ENCODE data around the gene HSPBAP1.

Gene HSPBAP1

DNA sequence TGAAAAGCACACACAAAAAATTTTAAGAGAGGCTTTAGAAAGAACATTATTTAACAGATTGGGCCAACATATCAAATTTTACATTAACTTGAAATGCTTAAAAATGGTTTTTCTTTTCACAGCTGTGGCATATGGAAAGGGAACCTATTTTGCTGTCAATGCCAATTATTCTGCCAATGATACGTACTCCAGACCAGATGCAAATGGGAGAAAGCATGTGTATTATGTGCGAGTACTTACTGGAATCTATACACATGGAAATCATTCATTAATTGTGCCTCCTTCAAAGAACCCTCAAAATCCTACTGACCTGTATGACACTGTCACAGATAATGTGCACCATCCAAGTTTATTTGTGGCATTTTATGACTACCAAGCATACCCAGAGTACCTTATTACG is 65.4 kb downstream of the HSPBAP1 start:
- Histone ChIP-seq H3K27me3 (replicated peaks in 2 of 5; ENCODE audit: control insufficient read depth in 4 of 5, insufficient read depth in 5 of 5, low read length in 4 of 5) (no peaks in the 10 kb centered on the region), H3K4me3 (ENCODE audit: control insufficient read depth in 1 of 7, extremely low read depth in 1 of 7, insufficient read depth in 4 of 7, low read depth in 2 of 7, low read length in 6 of 7) (no peak overlapping the region), H3K27ac (ENCODE audit: insufficient read depth in 1 of 2, low read depth in 1 of 2, low read length in 2 of 2, poor library complexity in 1 of 2, severe bottlenecking in 2 of 2) (no peak overlapping the region), H3K4me1 (ENCODE audit: control extremely low read depth in 1 of 4, control insufficient read depth in 4 of 4, insufficient read depth in 4 of 4, low read length in 3 of 4) (no peaks in the 10 kb centered on the region), H3K36me3 (ENCODE audit: control insufficient read depth in 4 of 4, insufficient read depth in 4 of 4, low read length in 3 of 4) (peaks cover 5 to 33% (median 17%) of the 10 kb centered on the region in 4 experiments), H3K9me3 (ENCODE audit: control extremely low read depth in 1 of 5, control insufficient read depth in 4 of 5, insufficient read depth in 2 of 5, low read depth in 1 of 5, low read length in 4 of 5) (peaks cover 0 to 4% (median 0%) of the 10 kb centered on the region in 5 experiments)
- 100% methylated on average over 1 of the region's 3 CpGs for WGBS (ENCODE audit: insufficient coverage)
- POLR2A ChIA-PET = no interaction called here
- CTCF ChIA-PET = no interaction called here
- no peak for DNase-seq

GRCh38 chr3:122727766-122728165 is 65.9 kb downstream of the HSPBAP1 start:
- no peak overlapping the region for H3K27ac ChIP-seq (ENCODE audit: insufficient read depth in 1 of 2, low read depth in 1 of 2, low read length in 2 of 2, poor library complexity in 1 of 2, severe bottlenecking in 2 of 2)
- no peak for DNase-seq
- CTCF ChIA-PET = no interaction called here
- H3K36me3 ChIP-seq (ENCODE audit: control insufficient read depth in 4 of 4, insufficient read depth in 4 of 4, low read length in 3 of 4) = peaks cover 5 to 33% (median 17%) of the 10 kb centered on the region in 4 experiments
- H3K27me3 ChIP-seq (replicated peaks in 2 of 5; ENCODE audit: control insufficient read depth in 4 of 5, insufficient read depth in 5 of 5, low read length in 4 of 5) = no peaks in the 10 kb centered on the region
- no peaks in the 10 kb centered on the region for H3K4me1 ChIP-seq (ENCODE audit: control extremely low read depth in 1 of 4, control insufficient read depth in 4 of 4, insufficient read depth in 4 of 4, low read length in 3 of 4)
- H3K4me3 ChIP-seq (ENCODE audit: control insufficient read depth in 1 of 7, extremely low read depth in 1 of 7, insufficient read depth in 4 of 7, low read depth in 2 of 7, low read length in 6 of 7) = no peak overlapping the region
- POLR2A ChIA-PET = no interaction called here
- H3K9me3 ChIP-seq (ENCODE audit: control extremely low read depth in 1 of 5, control insufficient read depth in 4 of 5, insufficient read depth in 2 of 5, low read depth in 1 of 5, low read length in 4 of 5) = peaks cover 0 to 2% (median 0%) of the 10 kb centered on the region in 5 experiments
- 95% methylated on average over 8 of the region's 9 CpGs for WGBS (ENCODE audit: insufficient coverage)

DNA sequence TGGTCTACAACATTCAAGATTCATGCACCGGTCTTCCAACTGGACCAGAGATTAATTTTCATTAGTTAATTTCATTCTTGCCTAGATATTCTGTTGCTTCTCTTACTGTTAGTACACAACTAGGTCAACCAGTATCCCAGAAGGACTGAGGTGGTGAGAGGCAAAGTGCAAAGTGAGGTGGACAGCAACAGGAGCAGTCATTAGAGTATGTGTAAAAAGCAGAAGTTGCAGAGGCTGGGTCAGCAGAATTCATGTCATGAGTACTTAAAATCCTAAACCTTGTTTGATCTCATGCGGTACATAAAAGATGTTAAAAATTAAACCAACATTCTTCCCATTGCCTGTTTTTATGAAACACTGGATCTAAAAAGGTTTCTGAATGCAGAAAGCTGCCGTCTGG is 66.3 kb downstream of the HSPBAP1 start:
- ChIA-PET CTCF (no interaction called here), POLR2A (no interaction called here)
- 100% methylated on average over 2 of the region's 3 CpGs for WGBS (ENCODE audit: insufficient coverage)
- peaks cover 7 to 33% (median 17%) of the 10 kb centered on the region in 4 experiments for H3K36me3 ChIP-seq (ENCODE audit: control insufficient read depth in 4 of 4, insufficient read depth in 4 of 4, low read length in 3 of 4)
- no peaks in the 10 kb centered on the region for H3K27me3 ChIP-seq (replicated peaks in 2 of 5; ENCODE audit: control insufficient read depth in 4 of 5, insufficient read depth in 5 of 5, low read length in 4 of 5)
- H3K27ac ChIP-seq (ENCODE audit: insufficient read depth in 1 of 2, low read depth in 1 of 2, low read length in 2 of 2, poor library complexity in 1 of 2, severe bottlenecking in 2 of 2) = no peak overlapping the region
- DNase-seq = peak in 1 of 3 donors; percentile 12
- no peak overlapping the region for H3K4me3 ChIP-seq (ENCODE audit: control insufficient read depth in 1 of 7, extremely low read depth in 1 of 7, insufficient read depth in 4 of 7, low read depth in 2 of 7, low read length in 6 of 7)
- peaks cover 0 to 2% (median 0%) of the 10 kb centered on the region in 5 experiments for H3K9me3 ChIP-seq (ENCODE audit: control extremely low read depth in 1 of 5, control insufficient read depth in 4 of 5, insufficient read depth in 2 of 5, low read depth in 1 of 5, low read length in 4 of 5)
- H3K4me1 ChIP-seq (ENCODE audit: control extremely low read depth in 1 of 4, control insufficient read depth in 4 of 4, insufficient read depth in 4 of 4, low read length in 3 of 4) = no peaks in the 10 kb centered on the region

- 99% methylated on average over 12 of the region's 20 CpGs for WGBS (ENCODE audit: insufficient coverage)
- no peak overlapping the region for H3K4me3 ChIP-seq (ENCODE audit: control insufficient read depth in 1 of 7, extremely low read depth in 1 of 7, insufficient read depth in 4 of 7, low read depth in 2 of 7, low read length in 6 of 7)
- no peak overlapping the region for H3K27ac ChIP-seq (ENCODE audit: insufficient read depth in 1 of 2, low read depth in 1 of 2, low read length in 2 of 2, poor library complexity in 1 of 2, severe bottlenecking in 2 of 2)
- peaks cover 0 to 7% (median 7%) of the 10 kb centered on the region in 4 experiments for H3K4me1 ChIP-seq (ENCODE audit: control extremely low read depth in 1 of 4, control insufficient read depth in 4 of 4, insufficient read depth in 4 of 4, low read length in 3 of 4)
- no peaks in the 10 kb centered on the region for H3K27me3 ChIP-seq (replicated peaks in 2 of 5; ENCODE audit: control insufficient read depth in 4 of 5, insufficient read depth in 5 of 5, low read length in 4 of 5)
- peaks cover 0 to 2% (median 0%) of the 10 kb centered on the region in 5 experiments for H3K9me3 ChIP-seq (ENCODE audit: control extremely low read depth in 1 of 5, control insufficient read depth in 4 of 5, insufficient read depth in 2 of 5, low read depth in 1 of 5, low read length in 4 of 5)
- POLR2A ChIA-PET = no interaction called here
- H3K36me3 ChIP-seq (ENCODE audit: control insufficient read depth in 4 of 4, insufficient read depth in 4 of 4, low read length in 3 of 4) = peaks cover 7 to 39% (median 23%) of the 10 kb centered on the region in 4 experiments
- CTCF ChIA-PET = no interaction called here
- no peak for DNase-seq
These were observed 68.5 kb downstream of the HSPBAP1 start for GRCh38 chr3:122725106-122725505.

DNA sequence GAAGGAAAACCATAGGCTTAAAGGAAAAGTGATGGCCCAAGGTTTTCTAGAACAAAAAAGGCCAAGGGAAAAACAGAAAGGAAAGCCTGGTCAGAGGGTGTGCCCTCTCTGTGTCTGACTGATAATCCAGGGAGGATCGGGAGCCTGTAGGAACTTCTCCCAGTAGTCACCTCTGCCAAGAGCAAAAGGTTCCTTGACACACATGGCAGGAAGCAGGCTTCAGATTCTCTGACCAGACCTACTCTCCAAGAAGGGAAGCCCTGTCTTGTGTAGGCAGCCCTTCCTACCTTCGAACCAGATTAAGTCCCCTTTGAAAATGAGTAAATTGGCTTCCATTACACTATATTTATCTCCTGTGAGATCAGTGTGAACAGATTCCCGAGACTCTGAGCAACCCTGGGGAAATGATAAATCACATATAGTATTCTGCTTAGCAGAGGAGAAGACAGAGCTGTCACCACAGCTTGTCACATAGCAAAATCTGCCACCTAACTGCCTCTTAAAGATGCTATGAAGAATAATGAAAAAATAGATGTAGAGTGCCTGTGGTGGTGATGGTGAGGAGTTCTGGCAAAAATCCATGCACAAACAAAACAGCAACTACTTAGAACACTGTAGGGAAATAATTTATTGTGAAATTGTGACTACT is 74.2 kb downstream of the HSPBAP1 start:
- Histone ChIP-seq H3K4me3 (ENCODE audit: control insufficient read depth in 1 of 7, extremely low read depth in 1 of 7, insufficient read depth in 4 of 7, low read depth in 2 of 7, low read length in 6 of 7) (no peak overlapping the region), H3K4me1 (ENCODE audit: control extremely low read depth in 1 of 4, control insufficient read depth in 4 of 4, insufficient read depth in 4 of 4, low read length in 3 of 4) (peaks cover 0 to 7% (median 7%) of the 10 kb centered on the region in 4 experiments), H3K27me3 (replicated peaks in 2 of 5; ENCODE audit: control insufficient read depth in 4 of 5, insufficient read depth in 5 of 5, low read length in 4 of 5) (no peaks in the 10 kb centered on the region), H3K9me3 (ENCODE audit: control extremely low read depth in 1 of 5, control insufficient read depth in 4 of 5, insufficient read depth in 2 of 5, low read depth in 1 of 5, low read length in 4 of 5) (peaks cover 0 to 2% (median 0%) of the 10 kb centered on the region in 5 experiments), H3K36me3 (ENCODE audit: control insufficient read depth in 4 of 4, insufficient read depth in 4 of 4, low read length in 3 of 4) (peaks cover 20 to 80% (median 52%) of the 10 kb centered on the region in 4 experiments), H3K27ac (ENCODE audit: insufficient read depth in 1 of 2, low read depth in 1 of 2, low read length in 2 of 2, poor library complexity in 1 of 2, severe bottlenecking in 2 of 2) (no peak overlapping the region)
- WGBS (ENCODE audit: insufficient coverage) = 100% methylated on average over 1 of the region's 3 CpGs
- ChIA-PET CTCF (no interaction called here), POLR2A (no interaction called here)
- no peak for DNase-seq

DNA sequence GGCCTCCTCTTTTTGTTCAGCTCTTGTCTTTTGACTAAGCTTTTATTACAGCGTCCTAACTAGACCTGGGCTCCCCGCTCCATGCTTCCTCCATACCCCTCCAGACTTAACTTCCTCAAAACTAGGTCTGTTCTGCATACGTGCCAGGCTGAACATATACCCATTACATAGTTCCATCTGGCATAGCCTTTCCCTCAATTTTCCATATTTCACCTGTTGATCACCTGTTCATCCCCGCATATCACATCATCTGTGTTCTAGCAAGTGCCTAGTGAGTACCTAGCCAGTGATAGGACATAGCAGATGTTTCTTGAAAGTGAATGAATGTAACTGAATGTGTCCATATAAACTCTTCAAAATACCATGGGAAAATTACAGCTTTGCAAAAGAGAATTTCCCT is 77.0 kb downstream of the HSPBAP1 start:
- no peak for DNase-seq
- 98% methylated on average over 3 of the region's 4 CpGs for WGBS (ENCODE audit: insufficient coverage)
- H3K4me1 ChIP-seq (ENCODE audit: control extremely low read depth in 1 of 4, control insufficient read depth in 4 of 4, insufficient read depth in 4 of 4, low read length in 3 of 4) = peaks cover 0 to 7% (median 5%) of the 10 kb centered on the region in 4 experiments
- H3K27me3 ChIP-seq (replicated peaks in 2 of 5; ENCODE audit: control insufficient read depth in 4 of 5, insufficient read depth in 5 of 5, low read length in 4 of 5) = no peaks in the 10 kb centered on the region
- H3K9me3 ChIP-seq (ENCODE audit: control extremely low read depth in 1 of 5, control insufficient read depth in 4 of 5, insufficient read depth in 2 of 5, low read depth in 1 of 5, low read length in 4 of 5) = no peaks in the 10 kb centered on the region
- peaks cover 31 to 87% (median 58%) of the 10 kb centered on the region in 4 experiments for H3K36me3 ChIP-seq (ENCODE audit: control insufficient read depth in 4 of 4, insufficient read depth in 4 of 4, low read length in 3 of 4)
- ChIA-PET CTCF (interaction anchor here (0.8 to 1.1 kb wide), 2 partner anchors 13 to 308 kb away, joined by 3 to 4 read pairs; no protein-coding TSS in a partner anchor), POLR2A (no interaction called here)
- no peak overlapping the region for H3K4me3 ChIP-seq (ENCODE audit: control insufficient read depth in 1 of 7, extremely low read depth in 1 of 7, insufficient read depth in 4 of 7, low read depth in 2 of 7, low read length in 6 of 7)
- no peak overlapping the region for H3K27ac ChIP-seq (ENCODE audit: insufficient read depth in 1 of 2, low read depth in 1 of 2, low read length in 2 of 2, poor library complexity in 1 of 2, severe bottlenecking in 2 of 2)

- peaks cover 27 to 88% (median 51%) of the 10 kb centered on the region in 4 experiments for H3K36me3 ChIP-seq (ENCODE audit: control insufficient read depth in 4 of 4, insufficient read depth in 4 of 4, low read length in 3 of 4)
- WGBS (ENCODE audit: insufficient coverage) = 80% methylated on average over 1 of the region's 3 CpGs
- no peak overlapping the region for H3K27ac ChIP-seq (ENCODE audit: insufficient read depth in 1 of 2, low read depth in 1 of 2, low read length in 2 of 2, poor library complexity in 1 of 2, severe bottlenecking in 2 of 2)
- H3K4me3 ChIP-seq (ENCODE audit: control insufficient read depth in 1 of 7, extremely low read depth in 1 of 7, insufficient read depth in 4 of 7, low read depth in 2 of 7, low read length in 6 of 7) = no peak overlapping the region
- peaks cover 0 to 3% (median 0%) of the 10 kb centered on the region in 5 experiments for H3K9me3 ChIP-seq (ENCODE audit: control extremely low read depth in 1 of 5, control insufficient read depth in 4 of 5, insufficient read depth in 2 of 5, low read depth in 1 of 5, low read length in 4 of 5)
- ChIA-PET POLR2A (no interaction called here), CTCF (interaction anchor here (0.7 kb wide), 1 partner anchor 85 kb away, joined by 6 read pairs; no protein-coding TSS in a partner anchor)
- H3K4me1 ChIP-seq (ENCODE audit: control extremely low read depth in 1 of 4, control insufficient read depth in 4 of 4, insufficient read depth in 4 of 4, low read length in 3 of 4) = no peaks in the 10 kb centered on the region
- H3K27me3 ChIP-seq (replicated peaks in 2 of 5; ENCODE audit: control insufficient read depth in 4 of 5, insufficient read depth in 5 of 5, low read length in 4 of 5) = no peaks in the 10 kb centered on the region
- DNase-seq = no peak
These were observed 79.4 kb downstream of the HSPBAP1 start for GRCh38 chr3:122714273-122714672.
